Osteocyte (in vitro differentiated cells): ENCODE results near the gene RING1. TPM values are rescaled to one million over a fixed set of nuclear protein-coding genes. Genes with fewer than 3 reads are reported as not detected.

Experiments used
- DNase-seq: peaks from one replicate; pipeline ENCODE4 v3.0.0; 2021; ENCODE audit warnings: mixed read lengths; ENCODE audit not compliant: unreplicated experiment; ENCODE audit errors: extremely low spot score
- H3K27ac Mint-ChIP-seq: one replicate; pipeline ENCODE4 v1.8.0; 2021; ENCODE audit warnings: mild to moderate bottlenecking, mixed read lengths; ENCODE audit not compliant: unreplicated experiment
- H3K27me3 Mint-ChIP-seq: one replicate; pipeline ENCODE4 v1.8.0; 2021; ENCODE audit warnings: mixed read lengths; ENCODE audit not compliant: unreplicated experiment
- H3K36me3 Mint-ChIP-seq: one replicate; pipeline ENCODE4 v1.8.0; 2021; ENCODE audit warnings: mixed read lengths; ENCODE audit not compliant: unreplicated experiment
- H3K4me1 Mint-ChIP-seq: one replicate; pipeline ENCODE4 v1.8.0; 2021; ENCODE audit warnings: mixed read lengths; ENCODE audit not compliant: unreplicated experiment
- H3K4me3 Mint-ChIP-seq: one replicate; pipeline ENCODE4 v1.8.0; 2021; ENCODE audit warnings: mild to moderate bottlenecking, moderate library complexity, mixed read lengths; ENCODE audit not compliant: unreplicated experiment
- H3K9me3 Mint-ChIP-seq: one replicate; pipeline ENCODE4 v1.8.0; 2021; ENCODE audit warnings: mixed read lengths; ENCODE audit not compliant: unreplicated experiment
- microRNA-seq: library from miRNA; unstranded; fragments of <30 nt; microRNA quantifications from one replicate; pipeline ENCODE4 v1.1.0, GENCODE V29; 2020; ENCODE audit not compliant: unreplicated experiment
- total RNA-seq: library from RNA; stranded (reverse); gene quantifications from 2 replicates; pipeline ENCODE4 v1.2.1, GENCODE V29; 2021
- TF ChIP-seq, protein P1 (sequence below): fragments of 200-600 bp; sonication (generic); IDR thresholded peaks from 2 replicates; pipeline ENCODE4 v1.5.0; 2021; ENCODE audit warnings: antibody characterized with exemption, mild to moderate bottlenecking, moderate library complexity

The RING1 gene
- total RNA-seq, 1 donor from 2014 or later: 58.8 TPM

DNA sequence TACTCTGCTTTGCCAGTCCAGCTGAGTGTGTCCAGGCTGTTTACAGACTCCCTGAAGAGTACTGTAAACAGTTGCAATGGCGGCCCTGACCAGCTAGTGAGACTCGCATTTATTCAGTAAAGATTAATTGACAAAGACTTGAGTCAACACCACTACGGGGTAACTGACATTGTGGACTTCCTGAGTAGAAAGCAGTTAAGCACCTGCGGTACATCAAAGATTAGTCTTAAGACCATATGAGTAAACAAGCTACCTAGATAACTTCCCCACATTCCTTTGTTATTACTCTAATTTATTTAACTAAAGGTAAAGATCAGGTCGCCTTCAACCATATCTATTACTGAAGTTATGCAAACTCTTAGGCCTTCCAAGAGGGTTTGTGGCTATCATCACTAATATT is 50.7 kb downstream of the RING1 start:
- H3K36me3 Mint-ChIP-seq: peaks cover 26% of the 10 kb centered on the region
- no peak overlapping the region for H3K27ac Mint-ChIP-seq
- no peaks in the 10 kb centered on the region for H3K4me1 Mint-ChIP-seq
- H3K9me3 Mint-ChIP-seq: no peaks in the 10 kb centered on the region
- TF ChIP-seq, protein P1, sequence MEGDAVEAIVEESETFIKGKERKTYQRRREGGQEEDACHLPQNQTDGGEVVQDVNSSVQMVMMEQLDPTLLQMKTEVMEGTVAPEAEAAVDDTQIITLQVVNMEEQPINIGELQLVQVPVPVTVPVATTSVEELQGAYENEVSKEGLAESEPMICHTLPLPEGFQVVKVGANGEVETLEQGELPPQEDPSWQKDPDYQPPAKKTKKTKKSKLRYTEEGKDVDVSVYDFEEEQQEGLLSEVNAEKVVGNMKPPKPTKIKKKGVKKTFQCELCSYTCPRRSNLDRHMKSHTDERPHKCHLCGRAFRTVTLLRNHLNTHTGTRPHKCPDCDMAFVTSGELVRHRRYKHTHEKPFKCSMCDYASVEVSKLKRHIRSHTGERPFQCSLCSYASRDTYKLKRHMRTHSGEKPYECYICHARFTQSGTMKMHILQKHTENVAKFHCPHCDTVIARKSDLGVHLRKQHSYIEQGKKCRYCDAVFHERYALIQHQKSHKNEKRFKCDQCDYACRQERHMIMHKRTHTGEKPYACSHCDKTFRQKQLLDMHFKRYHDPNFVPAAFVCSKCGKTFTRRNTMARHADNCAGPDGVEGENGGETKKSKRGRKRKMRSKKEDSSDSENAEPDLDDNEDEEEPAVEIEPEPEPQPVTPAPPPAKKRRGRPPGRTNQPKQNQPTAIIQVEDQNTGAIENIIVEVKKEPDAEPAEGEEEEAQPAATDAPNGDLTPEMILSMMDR: no peak
- no peak for DNase-seq
- H3K4me3 Mint-ChIP-seq: no peak overlapping the region
- no peaks in the 10 kb centered on the region for H3K27me3 Mint-ChIP-seq

Small RNA genes lying within 50 kb of the gene (microRNA-seq; reads per million reads assigned to microRNA genes)
- gene MIR219A1: 3.8 reads per million

Other genes starting within 250 kb of the RING1 start
- gene BRD2, start 239.9 kb upstream of the RING1 start, total RNA-seq: 166 and 168 TPM in 2 replicates
- gene HLA-DOA, start 198.9 kb upstream of the RING1 start, total RNA-seq: not detected in 2 replicates
- gene HLA-DPA1, start 134.9 kb upstream of the RING1 start, total RNA-seq: 1.8 and 2.0 TPM in 2 replicates
- gene HLA-DPB1, start 132.5 kb upstream of the RING1 start, total RNA-seq: 4.7 and 5.5 TPM in 2 replicates
- 2.7 and 3.3 TPM in 2 replicates for gene COL11A2, start 16.0 kb upstream of the RING1 start, total RNA-seq
- 53.1 and 58.3 TPM in 2 replicates for gene RXRB, start 7.8 kb upstream of the RING1 start, total RNA-seq
- 201 and 209 TPM in 2 replicates for gene SLC39A7, start 7.6 kb upstream of the RING1 start, total RNA-seq
- gene HSD17B8, start 3.8 kb upstream of the RING1 start, total RNA-seq: 2.4 and 3.5 TPM in 2 replicates
- gene VPS52, start 63.4 kb downstream of the RING1 start, total RNA-seq: 60.3 and 67.4 TPM in 2 replicates
- 2,180 and 2,216 TPM in 2 replicates for gene RPS18, start 63.6 kb downstream of the RING1 start, total RNA-seq
- gene B3GALT4, start 68.6 kb downstream of the RING1 start, total RNA-seq: 6.3 and 6.5 TPM in 2 replicates
- gene WDR46, start 80.7 kb downstream of the RING1 start, total RNA-seq: 59.1 and 63.4 TPM in 2 replicates
- 29.7 and 30.3 TPM in 2 replicates for gene PFDN6, start 81.1 kb downstream of the RING1 start, total RNA-seq
- gene RGL2, start 90.4 kb downstream of the RING1 start, total RNA-seq: 72.4 and 77.6 TPM in 2 replicates
- 117 and 130 TPM in 2 replicates for gene TAPBP, start 105.6 kb downstream of the RING1 start, total RNA-seq
- 29.3 and 30.6 TPM in 2 replicates for gene ZBTB22, start 109.2 kb downstream of the RING1 start, total RNA-seq
- 30.1 and 30.4 TPM in 2 replicates for gene DAXX, start 114.5 kb downstream of the RING1 start, total RNA-seq
- gene KIFC1, start 183.3 kb downstream of the RING1 start, total RNA-seq: 10.8 and 11.6 TPM in 2 replicates
- gene PHF1, start 202.5 kb downstream of the RING1 start, total RNA-seq: 50.3 and 53.5 TPM in 2 replicates
- 302 and 325 TPM in 2 replicates for gene CUTA, start 209.6 kb downstream of the RING1 start, total RNA-seq
- gene SYNGAP1, start 211.6 kb downstream of the RING1 start, total RNA-seq: 30.7 and 34.7 TPM in 2 replicates
- gene ZBTB9, start 246.1 kb downstream of the RING1 start, total RNA-seq: 7.0 and 7.5 TPM in 2 replicates